Glutamatergic neuron (in vitro differentiated cells): Measurements from ENCODE around the gene DAZAP1. TPM values are rescaled to one million over a fixed set of nuclear protein-coding genes. Genes with fewer than 3 reads are reported as not detected.

ENCODE experiments used
- DNase-seq: peaks from one replicate; pipeline ENCODE4 v3.0.0; 2022
- H3K27ac Mint-ChIP-seq: one replicate; pipeline ENCODE4 v1.8.0; 2020; ENCODE audit warnings: mild to moderate bottlenecking, mixed read lengths, inconsistent platforms; ENCODE audit not compliant: unreplicated experiment
- H3K27me3 Mint-ChIP-seq: one replicate; pipeline ENCODE4 v1.8.0; 2020; ENCODE audit warnings: mild to moderate bottlenecking, moderate library complexity, mixed read lengths, inconsistent platforms; ENCODE audit not compliant: unreplicated experiment
- H3K36me3 Mint-ChIP-seq: one replicate; pipeline ENCODE4 v1.8.0; 2020; ENCODE audit warnings: mild to moderate bottlenecking, mixed read lengths, inconsistent platforms; ENCODE audit not compliant: unreplicated experiment
- H3K4me1 Mint-ChIP-seq: one replicate; pipeline ENCODE4 v1.8.0; 2020; ENCODE audit warnings: mild to moderate bottlenecking, low read depth, mixed read lengths, inconsistent platforms; ENCODE audit not compliant: unreplicated experiment
- H3K4me3 Mint-ChIP-seq: one replicate; pipeline ENCODE4 v1.8.0; 2020; ENCODE audit warnings: mild to moderate bottlenecking, mixed read lengths, inconsistent platforms; ENCODE audit not compliant: unreplicated experiment
- H3K9me3 Mint-ChIP-seq: one replicate; pipeline ENCODE4 v1.8.0; 2020; ENCODE audit warnings: mild to moderate bottlenecking, moderate library complexity, mixed read lengths, inconsistent platforms; ENCODE audit not compliant: unreplicated experiment
- CTCF ChIP-seq: fragments of 200-600 bp; sonication (generic); IDR thresholded peaks from one replicate; pipeline ENCODE4 v1.5.0; 2021; ENCODE audit not compliant: partially characterized antibody, unreplicated experiment
- total RNA-seq: library from RNA; stranded (reverse); fragmentation: NEBNext Ultra II Directional; extraction: Animal tissue kit (Norgen Biotek cat#: 25700); gene quantifications from one replicate; pipeline ENCODE4 v1.2.1, GENCODE V29; 2021; ENCODE audit not compliant: unreplicated experiment

Gene DAZAP1
- total RNA-seq, 1 donor from 2014 or later = 135 TPM

- Mint-ChIP-seq H3K27me3 (peaks cover 18% of the 10 kb centered on the region), H3K4me1 (peaks cover 3% of the 10 kb centered on the region), H3K36me3 (peaks cover 5% of the 10 kb centered on the region), H3K9me3 (peaks cover 12% of the 10 kb centered on the region), H3K4me3 (peak overlapping the region; percentile 20), H3K27ac (no peak overlapping the region)
- DNase-seq = no peak
- peak; percentile 31 for TF ChIP-seq CTCF
These were observed 29.2 kb upstream of the DAZAP1 start for GRCh38 chr19:1377965-1378785.

- Mint-ChIP-seq H3K4me1 (peaks cover 3% of the 10 kb centered on the region), H3K9me3 (peaks cover 18% of the 10 kb centered on the region), H3K4me3 (no peak overlapping the region), H3K27me3 (peaks cover 24% of the 10 kb centered on the region), H3K27ac (no peak overlapping the region), H3K36me3 (peaks cover 8% of the 10 kb centered on the region)
- TF ChIP-seq CTCF = no peak
- DNase-seq = no peak
These were observed 28.1 kb upstream of the DAZAP1 start for GRCh38 chr19:1379126-1379905.

GRCh38 chr19:1379961-1380489 is 27.4 kb upstream of the DAZAP1 start:
- peaks cover 21% of the 10 kb centered on the region for H3K9me3 Mint-ChIP-seq
- no peak for TF ChIP-seq CTCF
- peaks cover 6% of the 10 kb centered on the region for H3K4me1 Mint-ChIP-seq
- H3K27ac Mint-ChIP-seq = peak overlapping the region; percentile 43
- H3K27me3 Mint-ChIP-seq = peaks cover 28% of the 10 kb centered on the region
- no peak overlapping the region for H3K4me3 Mint-ChIP-seq
- DNase-seq = no peak
- H3K36me3 Mint-ChIP-seq = peaks cover 8% of the 10 kb centered on the region

GRCh38 chr19:1382250-1382649 is 25.1 kb upstream of the DAZAP1 start:
- no peak for TF ChIP-seq CTCF
- H3K4me1 Mint-ChIP-seq = peaks cover 6% of the 10 kb centered on the region
- H3K9me3 Mint-ChIP-seq = peaks cover 16% of the 10 kb centered on the region
- DNase-seq = no peak
- H3K4me3 Mint-ChIP-seq = no peak overlapping the region
- H3K36me3 Mint-ChIP-seq = peaks cover 8% of the 10 kb centered on the region
- H3K27ac Mint-ChIP-seq = no peak overlapping the region
- peaks cover 22% of the 10 kb centered on the region for H3K27me3 Mint-ChIP-seq
